ENCODE results near the gene VIT. TPM values are rescaled to one million over a fixed set of nuclear protein-coding genes. Genes with fewer than 3 reads are reported as not detected.
A peak's percentile ranks its signal among the peaks of the same experiment; 100 is the strongest.

VIT gene
- total and polyA plus RNA-seq, 4 donors = 0.17 to 0.94 (median 0.32) TPM

GRCh38 chr2:36653967-36654694 lies 42.4 kb upstream of the VIT start:
- Histone ChIP-seq H3K9me3 (ENCODE audit: control insufficient read depth in 4 of 4, insufficient read depth in 3 of 4, low read length in 3 of 4) (no peaks in the 10 kb centered on the region), H3K27me3 (ENCODE audit: control insufficient read depth in 3 of 3, insufficient read depth in 3 of 3, low read length in 2 of 3) (no peaks in the 10 kb centered on the region), H3K4me3 (no peak overlapping the region), H3K27ac (ENCODE audit: low read depth in 1 of 2, low read length in 1 of 2) (no peak overlapping the region), H3K4me1 (ENCODE audit: control insufficient read depth in 5 of 5, insufficient read depth in 5 of 5, low read length in 5 of 5) (peaks cover 0 to 2% (median 0%) of the 10 kb centered on the region in 5 donors), H3K9ac (ENCODE audit: insufficient read depth in 1 of 2, low read length in 2 of 2) (no peak overlapping the region), H3K36me3 (ENCODE audit: control insufficient read depth in 4 of 4, insufficient read depth in 4 of 4, low read length in 4 of 4) (no peaks in the 10 kb centered on the region)
- DNase-seq (no peak), ATAC-seq (ENCODE audit: insufficient read depth, low FRiP score) (no peak)
- WGBS, 2 donors = 82 to 85% methylated on average over 2 of the region's 2 CpGs
- no peak for TF ChIP-seq CTCF (IDR thresholded peaks at IDR 0.05; ENCODE audit: control extremely low read depth, extremely low read depth)

GRCh38 chr2:36655453-36655852 lies 41.1 kb upstream of the VIT start:
- no peak overlapping the region for H3K4me3 ChIP-seq
- ATAC-seq (ENCODE audit: insufficient read depth, low FRiP score) = no peak
- DNase-seq = no peak
- no peak for TF ChIP-seq CTCF (IDR thresholded peaks at IDR 0.05; ENCODE audit: control extremely low read depth, extremely low read depth)
- H3K27ac ChIP-seq (ENCODE audit: low read depth in 1 of 2, low read length in 1 of 2) = peak overlapping the region in 1 of 2 donors; percentile 53
- H3K36me3 ChIP-seq (ENCODE audit: control insufficient read depth in 4 of 4, insufficient read depth in 4 of 4, low read length in 4 of 4) = no peaks in the 10 kb centered on the region
- peaks cover 0 to 2% (median 0%) of the 10 kb centered on the region in 5 donors for H3K4me1 ChIP-seq (ENCODE audit: control insufficient read depth in 5 of 5, insufficient read depth in 5 of 5, low read length in 5 of 5)
- H3K27me3 ChIP-seq (ENCODE audit: control insufficient read depth in 3 of 3, insufficient read depth in 3 of 3, low read length in 2 of 3) = no peaks in the 10 kb centered on the region
- no peak overlapping the region for H3K9ac ChIP-seq (ENCODE audit: insufficient read depth in 1 of 2, low read length in 2 of 2)
- WGBS, 2 donors = 70 to 78% methylated on average over 4 of the region's 4 CpGs
- no peaks in the 10 kb centered on the region for H3K9me3 ChIP-seq (ENCODE audit: control insufficient read depth in 4 of 4, insufficient read depth in 3 of 4, low read length in 3 of 4)

GRCh38 chr2:36657703-36658102 lies 38.8 kb upstream of the VIT start:
- Histone ChIP-seq H3K36me3 (ENCODE audit: control insufficient read depth in 4 of 4, insufficient read depth in 4 of 4, low read length in 4 of 4) (no peaks in the 10 kb centered on the region), H3K9me3 (ENCODE audit: control insufficient read depth in 4 of 4, insufficient read depth in 3 of 4, low read length in 3 of 4) (no peaks in the 10 kb centered on the region), H3K27ac (ENCODE audit: low read depth in 1 of 2, low read length in 1 of 2) (no peak overlapping the region), H3K4me3 (no peak overlapping the region), H3K4me1 (ENCODE audit: control insufficient read depth in 5 of 5, insufficient read depth in 5 of 5, low read length in 5 of 5) (peaks cover 0 to 2% (median 0%) of the 10 kb centered on the region in 5 donors), H3K9ac (ENCODE audit: insufficient read depth in 1 of 2, low read length in 2 of 2) (no peak overlapping the region), H3K27me3 (ENCODE audit: control insufficient read depth in 3 of 3, insufficient read depth in 3 of 3, low read length in 2 of 3) (no peaks in the 10 kb centered on the region)
- ATAC-seq (ENCODE audit: insufficient read depth, low FRiP score) (no peak), DNase-seq (no peak)
- 93 to 94% methylated on average over 1 of the region's 1 CpG for WGBS, 2 donors
- no peak for TF ChIP-seq CTCF (IDR thresholded peaks at IDR 0.05; ENCODE audit: control extremely low read depth, extremely low read depth)

All from lung (tissue), 12 donors.